GM18498 (cell line): ENCODE data around the gene ADAMTS2.

Experiments used
- ATAC-seq: cut with Tn5 transposase; IDR thresholded peaks from one replicate; pipeline ENCODE4 v1.9.1; 2021; ENCODE audit warnings: mild to moderate bottlenecking, moderate library complexity; ENCODE audit not compliant: unreplicated experiment

Gene ADAMTS2

GRCh38 chr5:179373101-179373934, 28.1 kb upstream of the ADAMTS2 start:
- ATAC-seq, result no peak

- no peak for ATAC-seq
These were observed 26.7 kb upstream of the ADAMTS2 start for GRCh38 chr5:179371681-179372680.

- ATAC-seq, result no peak
These were observed 25.9 kb upstream of the ADAMTS2 start for GRCh38 chr5:179371121-179371510.

GRCh38 chr5:179370490-179371120, 25.3 kb upstream of the ADAMTS2 start:
- ATAC-seq, result no peak

GRCh38 chr5:179369530-179369884, 24.2 kb upstream of the ADAMTS2 start:
- ATAC-seq, result no peak

- no peak for ATAC-seq
These were observed 23.7 kb upstream of the ADAMTS2 start for GRCh38 chr5:179368806-179369529.

GRCh38 chr5:179368126-179368805, 23.0 kb upstream of the ADAMTS2 start:
- ATAC-seq, result no peak

GRCh38 chr5:179367491-179367890, 22.2 kb upstream of the ADAMTS2 start:
- ATAC-seq, result no peak

GRCh38 chr5:179362355-179362754, 17.1 kb upstream of the ADAMTS2 start:
- ATAC-seq, result no peak

GRCh38 chr5:179361037-179361603, 15.9 kb upstream of the ADAMTS2 start:
- ATAC-seq, result no peak

- ATAC-seq, result no peak
These were observed 11.8 kb upstream of the ADAMTS2 start for GRCh38 chr5:179357031-179357430.

- no peak for ATAC-seq
These were observed 11.0 kb upstream of the ADAMTS2 start for GRCh38 chr5:179355976-179356974.

GRCh38 chr5:179354305-179354882, 9.1 kb upstream of the ADAMTS2 start:
- ATAC-seq, result no peak

- ATAC-seq, result no peak
These were observed 3.6 kb upstream of the ADAMTS2 start for GRCh38 chr5:179348843-179349242.

GRCh38 chr5:179348011-179348530, 2.8 kb upstream of the ADAMTS2 start:
- ATAC-seq, result no peak

- ATAC-seq, result no peak
These were observed 2.3 kb upstream of the ADAMTS2 start for GRCh38 chr5:179347581-179347980.

GRCh38 chr5:179346875-179347274, 1.6 kb upstream of the ADAMTS2 start:
- no peak for ATAC-seq

- ATAC-seq, result no peak
These were observed 1.1 kb upstream of the ADAMTS2 start for GRCh38 chr5:179346401-179346800.
